ENCODE data around the gene PLD6. TPM values are rescaled to one million over a fixed set of nuclear protein-coding genes. Genes with fewer than 3 reads are reported as not detected.

PLD6 gene, protein sequence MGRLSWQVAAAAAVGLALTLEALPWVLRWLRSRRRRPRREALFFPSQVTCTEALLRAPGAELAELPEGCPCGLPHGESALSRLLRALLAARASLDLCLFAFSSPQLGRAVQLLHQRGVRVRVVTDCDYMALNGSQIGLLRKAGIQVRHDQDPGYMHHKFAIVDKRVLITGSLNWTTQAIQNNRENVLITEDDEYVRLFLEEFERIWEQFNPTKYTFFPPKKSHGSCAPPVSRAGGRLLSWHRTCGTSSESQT
- total RNA-seq, result 1.4 and 3.6 TPM in 2 replicates

GRCh38 chr17:17206124-17206912 lies at the start of gene PLD6:
Gene PLD6, minus strand, starts transcription at chr17:17206333. Its CDS starts 47 bp downstream, at chr17:17206286.

GRCh38 chr17:17237026-17237799 lies 31.1 kb upstream of the PLD6 start, which contains the start of gene FLCN:
Gene FLCN, minus strand, starts transcription at chr17:17237168. Its CDS starts 9,031 bp downstream, at chr17:17228137.

Other genes with a start within 250 kb of the PLD6 start
- gene TNFRSF13B, start 234.2 kb downstream of the PLD6 start, total RNA-seq, result 0.24 TPM in 1 of 2 replicates, not detected in the other
- gene MPRIP, start 163.9 kb downstream of the PLD6 start, total RNA-seq, result 158 and 182 TPM in 2 replicates
- gene FLCN, start 30.8 kb upstream of the PLD6 start, total RNA-seq, result 36.0 and 52.5 TPM in 2 replicates
- gene COPS3, start 74.9 kb upstream of the PLD6 start, total RNA-seq, result 74.0 and 83.3 TPM in 2 replicates
- gene NT5M, start 97.0 kb upstream of the PLD6 start, total RNA-seq, result 1.5 and 7.5 TPM in 2 replicates

Measured in tracheal epithelial cell (primary cell).